HepG2 (cell line): ENCODE data around the gene MRPL18. TPM values are rescaled to one million over a fixed set of nuclear protein-coding genes. Genes with fewer than 3 reads are reported as not detected.

ENCODE experiments used
- ATF2 ChIP-seq: sonication (generic); formaldehyde crosslinking; IDR thresholded peaks from 2 replicates; pipeline ENCODE4 v1.4.0; 2020; ENCODE audit warnings: missing genetic modification reagents
- BATF2 ChIP-seq: sonication (generic); formaldehyde crosslinking; IDR thresholded peaks from 2 replicates; pipeline ENCODE4 v1.8.0; 2022; ENCODE audit warnings: mild to moderate bottlenecking, missing genetic modification reagents, moderate library complexity
- CBFB ChIP-seq: sonication (generic); formaldehyde crosslinking; IDR thresholded peaks from 2 replicates; pipeline ENCODE4 v1.4.0; 2020; ENCODE audit warnings: missing genetic modification reagents
- CREB1 ChIP-seq, 2 experiments: fragments of 450-650 bp in 1 of 2; IDR thresholded peaks; 2 replicates each; pipeline ENCODE4 v1.6.1; 2016 to 2017; ENCODE audit warnings: control low read depth in 1 of 2, mild to moderate bottlenecking in 1 of 2, missing compliant biosample characterization in 1 of 2, missing genetic modification characterization in 1 of 2
- CSRNP2 ChIP-seq: sonication (generic); formaldehyde crosslinking; conservative IDR thresholded peaks from 2 replicates; pipeline ENCODE4 v1.8.0; 2022; ENCODE audit warnings: low read depth, missing genetic modification reagents
- FOSL2 ChIP-seq: sonication (generic); formaldehyde crosslinking; IDR thresholded peaks from 2 replicates; pipeline ENCODE4 v1.4.0; 2020; ENCODE audit warnings: missing genetic modification reagents
- FOXP4 ChIP-seq: sonication (generic); formaldehyde crosslinking; IDR thresholded peaks from 2 replicates; pipeline ENCODE4 v1.4.0; 2020; ENCODE audit warnings: missing genetic modification reagents
- KDM6A ChIP-seq: IDR thresholded peaks from 2 replicates; pipeline ENCODE4 v1.6.1; 2016; ENCODE audit warnings: low read depth
- NONO ChIP-seq, 2 experiments: fragments of 450-650 bp in 1 of 2; sonication (generic) in 1 of 2; formaldehyde crosslinking in 1 of 2; IDR thresholded peaks in 1 of 2; conservative IDR thresholded peaks in 1 of 2; 2 replicates each; pipeline versions ENCODE4 v1.6.1 to v1.8.0; 2017 to 2022; ENCODE audit warnings: mild to moderate bottlenecking in 1 of 2, missing genetic modification reagents in 1 of 2, moderate library complexity in 1 of 2
- SMAD9 ChIP-seq: sonication (generic); formaldehyde crosslinking; IDR thresholded peaks from 2 replicates; pipeline ENCODE4 v1.5.1; 2020; ENCODE audit warnings: mild to moderate bottlenecking, missing genetic modification reagents
- SOX13 ChIP-seq, 3 experiments: fragments of 450-650 bp in 1 of 3; sonication (generic) in 1 of 3; formaldehyde crosslinking in 1 of 3; IDR thresholded peaks in 2 of 3; conservative IDR thresholded peaks in 1 of 3; 2 replicates each; pipeline versions ENCODE4 v1.5.0 to v1.6.1; 2016 to 2020; ENCODE audit warnings: antibody characterized with exemption in 1 of 3, mild to moderate bottlenecking in 1 of 3, missing compliant biosample characterization in 1 of 3, missing genetic modification reagents in 1 of 3, moderate library complexity in 1 of 3
- ZBTB38 ChIP-seq: sonication (generic); formaldehyde crosslinking; IDR thresholded peaks from 2 replicates; pipeline ENCODE4 v1.5.1; 2020; ENCODE audit warnings: mild to moderate bottlenecking, missing genetic modification reagents
- ZNF12 ChIP-seq: sonication (generic); formaldehyde crosslinking; IDR thresholded peaks from 2 replicates; pipeline ENCODE4 v1.5.0; 2020; ENCODE audit warnings: missing genetic modification reagents
- ZNF24 ChIP-seq: fragments of 450-650 bp; IDR thresholded peaks from 2 replicates; pipeline ENCODE4 v1.6.1; 2017; ENCODE audit warnings: antibody characterized with exemption, mild to moderate bottlenecking
- ZNF720 ChIP-seq: sonication (generic); formaldehyde crosslinking; IDR thresholded peaks from 2 replicates; pipeline ENCODE4 v1.4.0; 2020; ENCODE audit warnings: missing genetic modification reagents
- ZSCAN9 ChIP-seq: IDR thresholded peaks from 2 replicates; pipeline ENCODE4 v1.6.1; 2016; ENCODE audit warnings: borderline replicate concordance
- polyA plus RNA-seq, 8 experiments: library from polyadenylated mRNA; depleted of rRNA in 3 of 8; stranded (reverse) in 7 of 8; unstranded in 1 of 8; fragments of >200 nt; fragmentation: Illumina TruSeq in 4 of 8; extraction: Trizol in 4 of 8; gene quantifications; 2 replicates each; pipeline versions ENCODE4 v1.2.1 to v1.2.3, GENCODE V29; 2011 to 2016; ENCODE audit warnings: low read depth in 4 of 8, missing spikeins in 1 of 8, mixed read lengths in 1 of 8; ENCODE audit not compliant: insufficient read depth in 1 of 8
- total RNA-seq, 5 experiments: library from RNA; depleted of rRNA; stranded (reverse); fragments of >200 nt; fragmentation: Illumina TruSeq; extraction: Trizol; gene quantifications; 2 replicates each; pipeline ENCODE4 v1.2.3, GENCODE V29; 2016; ENCODE audit warnings: low read depth in 1 of 5
- TF ChIP-seq, protein P1 (sequence below): sonication (generic); formaldehyde crosslinking; IDR thresholded peaks from 2 replicates; pipeline ENCODE4 v1.4.0; 2020; ENCODE audit warnings: mild to moderate bottlenecking, low read depth, missing genetic modification reagents
- TF ChIP-seq, protein P2 (sequence below): sonication (generic); formaldehyde crosslinking; IDR thresholded peaks from 2 replicates; pipeline ENCODE4 v1.5.0; 2020; ENCODE audit warnings: missing genetic modification reagents, mild to moderate bottlenecking, borderline replicate concordance

MRPL18 gene
- total and polyA plus RNA-seq, 2 of the 13 experiments (the other 11 are each of a cell fraction or from before 2014, with no cell fraction given) = 85.6 to 176 TPM

DNA sequence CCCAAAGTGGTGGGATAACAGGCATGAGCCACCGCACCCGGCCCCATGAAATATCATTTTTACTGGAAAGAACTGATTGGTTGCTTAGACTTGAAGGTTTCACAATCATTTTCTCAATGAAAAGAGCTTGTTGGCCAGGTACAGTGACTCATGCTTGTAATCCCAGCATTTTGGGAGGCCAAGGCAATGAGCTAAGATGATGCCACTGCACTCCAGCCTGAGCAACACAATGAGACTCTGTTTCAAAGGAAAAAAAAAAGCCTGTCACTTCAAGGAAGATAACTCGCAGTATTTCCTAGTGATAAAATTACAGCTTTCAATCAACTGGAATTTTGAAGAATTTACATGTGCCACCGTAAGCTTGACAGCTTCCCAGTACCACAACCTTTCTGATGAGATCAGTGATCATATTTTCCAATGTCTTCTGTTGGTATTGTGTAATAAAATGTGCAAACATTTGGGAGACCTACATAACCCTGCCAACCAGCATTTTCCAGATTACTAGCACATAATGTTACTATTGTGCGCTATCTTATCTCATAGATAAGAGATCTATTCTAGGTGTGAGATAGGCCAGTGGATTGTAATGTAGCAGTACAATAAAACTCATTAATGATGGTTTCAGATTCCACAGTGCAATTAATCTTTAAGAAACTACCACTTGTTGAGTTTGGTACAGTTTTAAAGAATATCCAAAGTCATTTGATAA lies 17.0 kb downstream of the MRPL18 start (continued):
- no peak for TF ChIP-seq NONO (IDR thresholded peaks at IDR 0.05)
- TF ChIP-seq NONO (CRISPR knock-in tag; conservative IDR thresholded peaks at IDR 0.05) = no peak
- TF ChIP-seq SMAD9 (CRISPR knock-in tag) = no peak
- TF ChIP-seq FOXP4 (CRISPR knock-in tag) = no peak
- TF ChIP-seq ZNF24 = no peak
- 0 out of 2 replicates have a peak, but pooled peaks have one; percentile 13 for TF ChIP-seq ZNF12
- TF ChIP-seq KDM6A (CRISPR knock-in tag) = no peak
- no peak for TF ChIP-seq BATF2 (CRISPR knock-in tag)
- TF ChIP-seq, protein P1, sequence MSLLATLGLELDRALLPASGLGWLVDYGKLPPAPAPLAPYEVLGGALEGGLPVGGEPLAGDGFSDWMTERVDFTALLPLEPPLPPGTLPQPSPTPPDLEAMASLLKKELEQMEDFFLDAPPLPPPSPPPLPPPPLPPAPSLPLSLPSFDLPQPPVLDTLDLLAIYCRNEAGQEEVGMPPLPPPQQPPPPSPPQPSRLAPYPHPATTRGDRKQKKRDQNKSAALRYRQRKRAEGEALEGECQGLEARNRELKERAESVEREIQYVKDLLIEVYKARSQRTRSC (CRISPR knock-in tag) = no peak
- TF ChIP-seq, protein P2, sequence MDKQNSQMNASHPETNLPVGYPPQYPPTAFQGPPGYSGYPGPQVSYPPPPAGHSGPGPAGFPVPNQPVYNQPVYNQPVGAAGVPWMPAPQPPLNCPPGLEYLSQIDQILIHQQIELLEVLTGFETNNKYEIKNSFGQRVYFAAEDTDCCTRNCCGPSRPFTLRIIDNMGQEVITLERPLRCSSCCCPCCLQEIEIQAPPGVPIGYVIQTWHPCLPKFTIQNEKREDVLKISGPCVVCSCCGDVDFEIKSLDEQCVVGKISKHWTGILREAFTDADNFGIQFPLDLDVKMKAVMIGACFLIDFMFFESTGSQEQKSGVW (CRISPR knock-in tag) = no peak
- TF ChIP-seq FOSL2 (CRISPR knock-in tag) = peak; percentile 95
- TF ChIP-seq SOX13 (IDR thresholded peaks at IDR 0.05) = no peak
- peak in 1 of 2 experiments; percentile 73; a peak in 2 of 4 replicates for TF ChIP-seq SOX13 (CRISPR knock-in tag; conservative IDR thresholded peaks at IDR 0.05 in 1 of 2, IDR thresholded peaks at IDR 0.05 in 1 of 2)
- TF ChIP-seq ZBTB38 (CRISPR knock-in tag) = no peak
- TF ChIP-seq CREB1 (IDR thresholded peaks at IDR 0.05) = no peak
- no peak for TF ChIP-seq CREB1 (CRISPR knock-in tag; IDR thresholded peaks at IDR 0.05)
- TF ChIP-seq CSRNP2 = no peak
- TF ChIP-seq CBFB (CRISPR knock-in tag) = no peak
- TF ChIP-seq ZSCAN9 = no peak
- TF ChIP-seq ATF2 (CRISPR knock-in tag) = no peak
- no peak for TF ChIP-seq ZNF720
